ENCODE measurements around the gene PPP2R1B.

DNA sequence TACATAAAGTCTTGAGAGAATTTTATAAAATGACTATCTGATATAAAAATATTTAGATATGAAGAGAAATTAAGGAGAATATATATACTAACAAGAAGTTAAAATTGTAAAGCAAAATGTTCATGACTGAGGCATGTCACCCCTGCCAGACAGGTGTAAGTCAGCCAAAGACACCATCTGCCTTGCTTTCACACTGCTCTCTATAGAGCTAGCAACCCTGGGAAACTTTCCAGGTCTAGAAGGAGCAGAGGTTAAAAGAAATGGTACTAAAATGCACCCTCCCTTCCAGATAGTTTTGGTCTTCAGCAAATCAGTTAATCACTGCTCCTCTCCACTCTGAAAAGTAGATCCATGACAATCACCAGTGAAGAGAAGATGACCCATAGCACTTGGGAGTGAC is 16.5 kb downstream of the PPP2R1B start:
- TF ChIP-seq CTCF (IDR thresholded peaks at IDR 0.05) (no peak), POLR2A (IDR thresholded peaks at IDR 0.05) (no peak), POLR2AphosphoS5 (IDR thresholded peaks at IDR 0.05) (no peak), EP300 (IDR thresholded peaks at IDR 0.05) (no peak)
